ENCODE results near the gene PARVG.

- no peak for TF ChIP-seq POLR2A (IDR thresholded peaks at IDR 0.05; ENCODE audit: low read depth, low read length)
- TF ChIP-seq, protein P1, sequence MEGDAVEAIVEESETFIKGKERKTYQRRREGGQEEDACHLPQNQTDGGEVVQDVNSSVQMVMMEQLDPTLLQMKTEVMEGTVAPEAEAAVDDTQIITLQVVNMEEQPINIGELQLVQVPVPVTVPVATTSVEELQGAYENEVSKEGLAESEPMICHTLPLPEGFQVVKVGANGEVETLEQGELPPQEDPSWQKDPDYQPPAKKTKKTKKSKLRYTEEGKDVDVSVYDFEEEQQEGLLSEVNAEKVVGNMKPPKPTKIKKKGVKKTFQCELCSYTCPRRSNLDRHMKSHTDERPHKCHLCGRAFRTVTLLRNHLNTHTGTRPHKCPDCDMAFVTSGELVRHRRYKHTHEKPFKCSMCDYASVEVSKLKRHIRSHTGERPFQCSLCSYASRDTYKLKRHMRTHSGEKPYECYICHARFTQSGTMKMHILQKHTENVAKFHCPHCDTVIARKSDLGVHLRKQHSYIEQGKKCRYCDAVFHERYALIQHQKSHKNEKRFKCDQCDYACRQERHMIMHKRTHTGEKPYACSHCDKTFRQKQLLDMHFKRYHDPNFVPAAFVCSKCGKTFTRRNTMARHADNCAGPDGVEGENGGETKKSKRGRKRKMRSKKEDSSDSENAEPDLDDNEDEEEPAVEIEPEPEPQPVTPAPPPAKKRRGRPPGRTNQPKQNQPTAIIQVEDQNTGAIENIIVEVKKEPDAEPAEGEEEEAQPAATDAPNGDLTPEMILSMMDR (IDR thresholded peaks at IDR 0.05; ENCODE audit: extremely low read depth in 1 of 2, insufficient read depth in 1 of 2, low read depth in 1 of 2, low read length in 2 of 2): no peak
- no peak for TF ChIP-seq POLR2AphosphoS5 (IDR thresholded peaks at IDR 0.05; ENCODE audit: insufficient read depth, low read depth, low read length)
- TF ChIP-seq FOS (IDR thresholded peaks at IDR 0.05; ENCODE audit: borderline replicate concordance, insufficient read depth, low read length): no peak
Measured at GRCh38 chr22:44194569-44194968, 13.8 kb downstream of the PARVG start.

Measured in endothelial cell of umbilical vein (primary cell).